OCI-LY7 (cell line): Measurements from ENCODE around the gene GYS2.

ENCODE experiments used
- CTCF ChIP-seq: fragments of 200-600 bp; sonication (generic); conservative IDR thresholded peaks from 2 replicates; pipeline ENCODE4 v1.5.1; 2014; ENCODE audit warnings: mild to moderate bottlenecking, antibody characterized with exemption, low read length, moderate library complexity, mixed read lengths
- EZH2phosphoT487 ChIP-seq: fragments of 200-600 bp; sonication (generic); IDR thresholded peaks from 2 replicates; pipeline ENCODE4 v1.6.1; 2018; ENCODE audit warnings: low read depth, borderline replicate concordance, mild to moderate bottlenecking, mixed run types, antibody characterized with exemption, low read length, moderate library complexity, mixed read lengths

GRCh38 chr12:21547437-21547836, 57.2 kb downstream of the GYS2 start:
- TF ChIP-seq CTCF: no peak
- TF ChIP-seq EZH2phosphoT487: no peak
